ENCODE results near the gene TFB2M.
"Not testable (repeated sequence)": the region's sequence is repeated elsewhere in the genome, so short reads cannot be mapped to it uniquely, and the experiment has no call there.

Gene TFB2M

GRCh38 chr1:246582301-246583055, 16.4 kb upstream of the TFB2M start:
- DNase-seq: no peak

GRCh38 chr1:246580497-246581370, 14.7 kb upstream of the TFB2M start:
- no peak for DNase-seq

- DNase-seq: no peak
Observed at GRCh38 chr1:246579818-246580217, 13.8 kb upstream of the TFB2M start.

- DNase-seq: no peak
Observed at GRCh38 chr1:246577720-246578106, 11.7 kb upstream of the TFB2M start.

- no peak for DNase-seq
Observed at GRCh38 chr1:246577082-246577719, 11.1 kb upstream of the TFB2M start.

- no peak for DNase-seq
Observed at GRCh38 chr1:246576709-246577032, 10.6 kb upstream of the TFB2M start.

- no peak for DNase-seq
Observed at GRCh38 chr1:246573491-246573890, 7.4 kb upstream of the TFB2M start.

- DNase-seq: no peak
Observed at GRCh38 chr1:246572785-246573184, 6.7 kb upstream of the TFB2M start.

GRCh38 chr1:246571953-246572352, 5.9 kb upstream of the TFB2M start:
- no peak for DNase-seq

GRCh38 chr1:246571309-246571708, 5.2 kb upstream of the TFB2M start:
- DNase-seq: not testable (repeated sequence)

GRCh38 chr1:246569248-246570238, 3.5 kb upstream of the TFB2M start:
- DNase-seq: no peak

- no peak for DNase-seq
Observed at GRCh38 chr1:246567646-246568235, 1.7 kb upstream of the TFB2M start.

- DNase-seq: peak; percentile 35
Observed at GRCh38 chr1:246566813-246567645, 968 bp upstream of the TFB2M start.

- no peak for DNase-seq
Observed at GRCh38 chr1:246565751-246566127, 322 bp downstream of the TFB2M start.

GRCh38 chr1:246564839-246565750, 966 bp downstream of the TFB2M start:
- DNase-seq: no peak

- DNase-seq: not testable (repeated sequence)
Observed at GRCh38 chr1:246560833-246561232, 5.2 kb downstream of the TFB2M start.

- DNase-seq: no peak
Observed at GRCh38 chr1:246559310-246559709, 6.8 kb downstream of the TFB2M start.

GRCh38 chr1:246558041-246558440, 8.0 kb downstream of the TFB2M start:
- no peak for DNase-seq

- DNase-seq: no peak
Observed at GRCh38 chr1:246554201-246554600, 11.9 kb downstream of the TFB2M start.

- DNase-seq: no peak
Observed at GRCh38 chr1:246552110-246552509, 14.0 kb downstream of the TFB2M start.
